ENCODE results near the gene INPP5A.

INPP5A gene

GRCh38 chr10:132783940-132784865, 246.6 kb downstream of the INPP5A start:
- Histone ChIP-seq H3K9me3 (replicated peaks in 1 of 2; ENCODE audit: control insufficient read depth in 2 of 2, insufficient read depth in 1 of 2, low read depth in 1 of 2, low read length in 2 of 2) (peaks cover 0 to 16% of the 10 kb centered on the region in 2 donors), H3K79me1 (ENCODE audit: low read depth, low read length) (no peaks in the 10 kb centered on the region), H2BK5ac (ENCODE audit: low read length) (no peak overlapping the region), H3K23ac (ENCODE audit: low read depth, low read length, poor library complexity) (no peak overlapping the region), H2BK12ac (ENCODE audit: low read length) (no peak overlapping the region), H3K36me3 (replicated peaks in 1 of 2; ENCODE audit: control insufficient read depth in 2 of 2, insufficient read depth in 2 of 2, low read length in 2 of 2) (peaks cover 0 to 18% of the 10 kb centered on the region in 2 donors), H2BK120ac (ENCODE audit: low read depth, low read length) (no peak overlapping the region), H4K8ac (ENCODE audit: low read depth, low read length) (no peak overlapping the region), H3K4me2 (ENCODE audit: insufficient read depth, low read length, poor library complexity, severe bottlenecking) (peak overlapping the region; percentile 18), H3K27me3 (ENCODE audit: control insufficient read depth in 3 of 3, insufficient read depth in 3 of 3, low read depth in 1 of 3, low read length in 3 of 3) (peaks cover 47 to 77% (median 52%) of the 10 kb centered on the region in 3 experiments), H3K27ac (replicated peaks; ENCODE audit: low read length) (no peak overlapping the region), H4K91ac (ENCODE audit: low read depth, low read length, poor library complexity) (no peak overlapping the region), H3K4me1 (ENCODE audit: control insufficient read depth in 2 of 2, insufficient read depth in 1 of 2, low read depth in 1 of 2, low read length in 2 of 2) (peaks cover 0 to 10% of the 10 kb centered on the region in 2 donors), H3K14ac (ENCODE audit: low read length) (no peak overlapping the region), H3K9ac (ENCODE audit: low read depth, low read length, poor library complexity) (no peak overlapping the region), H3K4ac (ENCODE audit: low read length) (no peak overlapping the region), H3K18ac (ENCODE audit: low read length) (peak overlapping the region; percentile 83), H2BK15ac (ENCODE audit: low read length) (peak overlapping the region; percentile 75), H3K4me3 (ENCODE audit: low read length in 2 of 2) (no peak overlapping the region), H2AK5ac (ENCODE audit: low read depth, low read length) (peak overlapping the region; percentile 94), H2AFZ (ENCODE audit: low read length) (no peak overlapping the region)
- no peak for DNase-seq (ENCODE audit: low spot score)
- WGBS, 2 donors (ENCODE audit: extremely low coverage in 2 of 2, insufficient read length in 2 of 2, insufficient replicate concordance in 1 of 2), result no CpG with 5 or more reads among the region's 106 CpGs

- Histone ChIP-seq H3K4me2 (ENCODE audit: insufficient read depth, low read length, poor library complexity, severe bottlenecking) (peak overlapping the region; percentile 77), H2BK5ac (ENCODE audit: low read length) (no peak overlapping the region), H3K4ac (ENCODE audit: low read length) (no peak overlapping the region), H3K4me1 (ENCODE audit: control insufficient read depth in 2 of 2, insufficient read depth in 1 of 2, low read depth in 1 of 2, low read length in 2 of 2) (peaks cover 0 to 18% of the 10 kb centered on the region in 2 donors), H3K9me3 (replicated peaks in 1 of 2; ENCODE audit: control insufficient read depth in 2 of 2, insufficient read depth in 1 of 2, low read depth in 1 of 2, low read length in 2 of 2) (peaks cover 0 to 16% of the 10 kb centered on the region in 2 donors), H2BK120ac (ENCODE audit: low read depth, low read length) (no peak overlapping the region), H3K27ac (replicated peaks; ENCODE audit: low read length) (no peak overlapping the region), H3K9ac (ENCODE audit: low read depth, low read length, poor library complexity) (no peak overlapping the region), H2AFZ (ENCODE audit: low read length) (peak overlapping the region; percentile 85), H4K91ac (ENCODE audit: low read depth, low read length, poor library complexity) (no peak overlapping the region), H3K18ac (ENCODE audit: low read length) (peak overlapping the region; percentile 83), H3K79me1 (ENCODE audit: low read depth, low read length) (no peaks in the 10 kb centered on the region), H3K23ac (ENCODE audit: low read depth, low read length, poor library complexity) (peak overlapping the region; percentile 55), H2BK12ac (ENCODE audit: low read length) (no peak overlapping the region), H3K27me3 (ENCODE audit: control insufficient read depth in 3 of 3, insufficient read depth in 3 of 3, low read depth in 1 of 3, low read length in 3 of 3) (peaks cover 48 to 86% (median 61%) of the 10 kb centered on the region in 3 experiments), H2AK5ac (ENCODE audit: low read depth, low read length) (peak overlapping the region; percentile 94), H2BK15ac (ENCODE audit: low read length) (no peak overlapping the region), H3K14ac (ENCODE audit: low read length) (no peak overlapping the region), H3K36me3 (replicated peaks in 1 of 2; ENCODE audit: control insufficient read depth in 2 of 2, insufficient read depth in 2 of 2, low read length in 2 of 2) (peaks cover 0 to 18% of the 10 kb centered on the region in 2 donors), H4K8ac (ENCODE audit: low read depth, low read length) (no peak overlapping the region), H3K4me3 (ENCODE audit: low read length in 2 of 2) (peak overlapping the region in 1 of 2 donors; percentile 46)
- no peak for DNase-seq (ENCODE audit: low spot score)
- no CpG with 5 or more reads among the region's 111 CpGs for WGBS, 2 donors (ENCODE audit: extremely low coverage in 2 of 2, insufficient read length in 2 of 2, insufficient replicate concordance in 1 of 2)
Measured at GRCh38 chr10:132784866-132785722, 247.5 kb downstream of the INPP5A start.

GRCh38 chr10:132785723-132786475, 248.3 kb downstream of the INPP5A start, which contains the start of gene NKX6-2:
TSS of gene NKX6-2 (minus strand) at chr10:132786147. CDS start at chr10:132785948, 199 bp downstream.
- Histone ChIP-seq H3K4me3 (ENCODE audit: low read length in 2 of 2) (peak within 1 kb of the TSS in 1 of 2 donors; percentile 46), H4K8ac (ENCODE audit: low read depth, low read length) (no peak within 1 kb of the TSS), H3K14ac (ENCODE audit: low read length) (no peak within 1 kb of the TSS), H2BK12ac (ENCODE audit: low read length) (no peak within 1 kb of the TSS), H2BK120ac (ENCODE audit: low read depth, low read length) (no peak within 1 kb of the TSS), H3K36me3 (replicated peaks in 1 of 2; ENCODE audit: control insufficient read depth in 2 of 2, insufficient read depth in 2 of 2, low read length in 2 of 2) (peaks cover 0 to 18% of the 10 kb centered on the region in 2 donors), H3K27me3 (ENCODE audit: control insufficient read depth in 3 of 3, insufficient read depth in 3 of 3, low read depth in 1 of 3, low read length in 3 of 3) (peaks cover 48 to 92% (median 66%) of the 10 kb centered on the region in 3 experiments), H3K9me3 (replicated peaks in 1 of 2; ENCODE audit: control insufficient read depth in 2 of 2, insufficient read depth in 1 of 2, low read depth in 1 of 2, low read length in 2 of 2) (peaks cover 0 to 16% of the 10 kb centered on the region in 2 donors), H2AFZ (ENCODE audit: low read length) (peak within 1 kb of the TSS; percentile 85), H2AK5ac (ENCODE audit: low read depth, low read length) (peak within 1 kb of the TSS; percentile 94), H3K4me1 (ENCODE audit: control insufficient read depth in 2 of 2, insufficient read depth in 1 of 2, low read depth in 1 of 2, low read length in 2 of 2) (peaks cover 0 to 22% of the 10 kb centered on the region in 2 donors), H3K79me1 (ENCODE audit: low read depth, low read length) (no peaks in the 10 kb centered on the region), H3K27ac (replicated peaks; ENCODE audit: low read length) (no peak within 1 kb of the TSS), H3K9ac (ENCODE audit: low read depth, low read length, poor library complexity) (no peak within 1 kb of the TSS), H2BK5ac (ENCODE audit: low read length) (no peak within 1 kb of the TSS), H3K23ac (ENCODE audit: low read depth, low read length, poor library complexity) (peak within 1 kb of the TSS; percentile 55), H3K18ac (ENCODE audit: low read length) (peak within 1 kb of the TSS; percentile 87), H3K4me2 (ENCODE audit: insufficient read depth, low read length, poor library complexity, severe bottlenecking) (peak within 1 kb of the TSS; percentile 77), H4K91ac (ENCODE audit: low read depth, low read length, poor library complexity) (no peak within 1 kb of the TSS), H2BK15ac (ENCODE audit: low read length) (no peak within 1 kb of the TSS), H3K4ac (ENCODE audit: low read length) (no peak within 1 kb of the TSS)
- WGBS, 2 donors (ENCODE audit: extremely low coverage in 2 of 2, insufficient read length in 2 of 2, insufficient replicate concordance in 1 of 2), result no CpG with 5 or more reads among the region's 119 CpGs
- DNase-seq (ENCODE audit: low spot score), result peak; percentile 21

Data from neuronal stem cell (in vitro differentiated cells).